NCI-H1436 treated with DMSO at 0.1 percent for 48 hours (cell line): Measurements from ENCODE around the gene NOTCH1.

ENCODE experiments used
- DNase-seq: peaks from one replicate; lab custom pipeline; 2025; lab: John Stamatoyannopoulos, UW

Gene NOTCH1

DNA sequence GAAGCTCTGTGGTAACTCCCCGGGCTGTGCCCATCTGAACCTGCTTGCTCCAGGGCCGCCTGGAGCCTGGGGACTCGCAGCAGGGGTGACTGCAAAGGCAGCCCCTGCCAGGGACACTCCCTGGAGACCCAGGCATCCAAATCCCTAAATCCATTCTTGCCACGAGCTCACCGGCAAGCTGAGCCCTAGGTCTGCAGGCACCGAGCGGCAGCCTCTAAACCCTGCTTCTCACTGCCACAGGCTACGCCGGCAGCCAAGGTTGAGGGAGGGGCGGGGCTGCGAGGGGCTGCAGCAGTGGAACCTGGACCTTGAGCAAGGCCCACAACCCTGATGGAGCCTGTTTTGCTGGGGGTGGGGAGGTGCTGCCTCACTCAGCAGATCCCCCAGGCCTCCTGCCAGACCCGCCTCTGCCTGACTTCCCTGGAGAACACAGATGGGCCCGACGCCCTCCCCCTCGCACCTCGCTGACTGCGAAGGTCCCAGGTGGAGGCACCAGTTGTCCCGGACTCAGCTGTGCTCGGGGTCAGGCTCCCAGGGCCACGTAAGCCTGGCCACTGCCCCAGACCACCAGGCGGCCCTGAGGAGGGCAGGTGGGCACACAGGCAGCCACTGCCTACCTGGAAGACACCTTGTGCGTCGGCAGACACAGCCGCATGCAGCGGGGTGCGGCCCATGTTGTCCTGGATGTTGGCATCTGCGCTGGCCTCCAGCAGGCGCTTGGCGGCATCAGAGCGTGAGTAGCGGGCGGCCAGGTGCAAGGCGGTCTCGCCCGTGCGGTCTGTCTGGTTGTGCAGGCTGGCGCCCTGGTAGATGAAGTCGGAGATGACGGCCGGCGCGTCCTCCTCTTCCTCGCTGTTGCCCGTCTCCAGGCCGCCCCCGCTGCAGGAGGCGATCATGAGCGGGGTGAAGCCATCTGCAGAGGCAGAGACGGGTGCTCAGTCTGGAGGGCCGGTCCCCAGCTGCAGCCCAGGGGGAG lies 45.6 kb downstream of the NOTCH1 start:
- DNase-seq, result no peak

DNA sequence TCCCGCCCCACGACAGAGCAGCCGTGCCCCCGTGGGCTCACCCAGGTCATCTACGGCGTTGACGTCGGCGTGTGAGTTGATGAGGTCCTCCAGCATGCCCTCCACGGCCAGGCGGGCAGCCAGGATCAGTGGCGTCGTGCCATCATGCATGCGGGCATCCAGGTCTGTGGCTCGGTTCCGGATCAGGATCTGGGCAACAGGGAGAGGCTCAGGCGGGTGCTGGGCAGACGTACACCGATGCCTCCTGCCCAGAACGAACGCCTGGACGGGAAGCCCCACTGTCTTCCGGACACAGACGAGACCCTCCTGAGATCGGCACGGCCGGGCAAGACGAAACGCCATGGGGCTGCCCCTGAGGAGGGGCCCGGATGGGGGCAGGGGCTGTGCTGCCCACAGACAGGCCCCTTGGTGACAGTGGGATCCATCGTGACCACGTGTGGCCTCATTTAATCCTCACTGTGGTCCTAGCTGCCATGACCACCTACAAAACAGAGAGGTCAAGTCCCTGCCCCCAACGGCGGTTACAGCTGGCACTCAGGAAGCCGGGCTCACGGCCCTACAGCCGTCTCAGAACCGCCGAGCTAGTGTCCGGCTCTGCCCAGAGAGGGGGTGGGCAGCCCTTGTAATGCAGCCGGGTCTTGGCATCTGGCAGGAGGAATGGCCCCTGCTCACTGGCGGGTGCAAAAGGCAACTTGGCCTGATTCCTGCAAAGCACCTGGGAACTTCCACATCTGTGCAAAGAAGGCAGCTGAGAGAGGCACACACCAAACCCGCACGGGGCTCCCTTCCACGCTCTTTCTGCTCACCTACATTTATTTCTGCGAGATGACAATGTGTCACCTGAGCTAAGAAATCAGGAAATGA lies 46.5 kb downstream of the NOTCH1 start:
- no peak for DNase-seq

DNA sequence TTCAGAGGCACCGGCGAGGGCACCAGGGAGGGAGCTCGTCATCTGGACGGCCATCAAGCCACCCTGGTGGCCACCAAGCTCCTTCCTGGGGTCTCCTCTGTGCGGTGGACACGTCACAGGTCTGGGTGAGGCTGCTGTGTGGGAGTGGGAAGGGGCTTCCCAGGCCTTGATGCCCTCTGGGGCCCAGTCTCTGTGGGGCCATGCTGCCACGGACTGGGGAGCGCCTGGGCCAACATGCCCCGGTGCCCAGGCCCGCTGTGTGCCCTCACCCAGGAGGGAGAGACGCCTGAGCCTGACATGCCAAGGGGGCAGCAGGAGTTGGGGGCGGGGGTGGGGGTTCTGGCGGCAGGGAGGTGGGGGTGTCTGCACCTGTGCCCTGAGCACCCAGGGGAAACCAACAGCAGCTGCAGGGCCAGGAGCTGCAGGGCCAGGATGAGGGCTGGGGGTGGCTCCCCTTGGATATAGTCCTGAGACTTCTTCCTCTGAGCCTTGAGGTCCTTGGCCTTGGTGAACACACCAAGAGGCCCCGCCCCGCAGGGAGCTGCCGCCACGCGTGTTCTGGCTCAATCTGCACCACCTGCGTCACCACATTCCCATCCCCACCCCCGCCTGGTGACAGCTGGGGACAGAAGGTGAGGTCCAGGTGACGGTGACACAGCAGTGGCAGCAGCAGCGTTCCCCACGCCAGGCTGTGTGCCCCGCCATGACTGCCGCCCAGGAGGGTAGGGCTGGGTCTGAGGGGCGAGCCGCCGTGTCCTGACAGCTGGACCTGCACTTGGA lies 47.7 kb downstream of the NOTCH1 start:
- DNase-seq, result no peak

DNA sequence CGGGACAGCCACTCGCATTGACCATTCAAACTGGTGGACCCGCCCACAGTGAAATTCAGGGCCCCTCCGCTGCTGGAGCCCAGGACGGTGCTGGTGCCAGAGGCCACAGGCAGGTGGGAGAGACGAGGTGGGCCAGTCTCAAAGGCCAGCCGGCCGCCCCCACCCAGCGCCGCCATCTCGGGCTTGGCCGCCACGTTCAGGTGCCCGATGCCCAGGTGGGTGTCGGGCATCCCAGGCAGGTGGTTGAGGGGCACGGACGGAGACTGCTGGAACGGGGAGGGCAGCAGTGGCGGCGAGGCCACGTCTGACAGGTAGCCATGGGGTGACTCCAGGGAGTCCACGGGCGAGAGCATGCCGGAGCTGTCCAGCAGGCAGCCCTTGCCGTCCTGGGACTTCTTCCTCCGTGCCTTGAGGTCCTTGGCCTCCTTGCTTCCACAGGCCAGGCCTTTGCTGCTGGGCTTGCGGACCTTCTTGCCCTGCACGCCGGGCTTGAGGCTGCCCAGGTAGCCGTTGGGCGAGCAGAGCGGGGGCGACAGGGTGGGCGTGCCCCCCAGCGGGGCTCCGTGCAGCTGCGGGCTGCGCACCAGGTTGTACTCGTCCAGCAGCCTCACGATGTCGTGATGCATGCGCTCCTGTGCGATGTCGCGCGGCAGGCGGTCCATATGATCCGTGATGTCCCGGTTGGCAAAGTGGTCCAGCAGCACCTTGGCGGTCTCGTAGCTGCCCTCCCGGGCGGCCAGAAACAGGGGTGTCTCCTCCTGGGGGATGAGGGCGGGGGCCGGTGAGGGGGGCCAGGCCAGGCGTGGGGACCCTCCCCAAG lies 48.8 kb downstream of the NOTCH1 start:
- no peak for DNase-seq

DNA sequence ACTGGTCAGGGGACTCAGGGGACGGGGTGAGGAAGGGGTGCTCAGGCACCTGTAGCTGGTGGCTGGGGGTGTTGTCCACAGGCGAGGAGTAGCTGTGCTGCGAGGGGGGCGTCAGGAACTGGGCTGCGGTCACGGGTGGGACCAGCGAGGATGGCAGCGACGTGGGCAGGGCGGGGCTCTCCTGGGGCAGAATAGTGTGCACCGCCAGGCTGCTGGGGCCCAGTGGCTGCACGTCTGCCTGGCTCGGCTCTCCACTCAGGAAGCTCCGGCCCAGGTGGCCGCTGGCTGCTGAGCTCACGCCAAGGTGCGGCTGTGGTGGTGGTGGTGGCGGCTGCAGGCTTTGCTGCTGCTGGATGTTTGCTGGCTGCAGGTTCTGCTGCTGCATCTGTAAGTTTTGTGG lies 49.7 kb downstream of the NOTCH1 start:
- DNase-seq, result no peak

DNA sequence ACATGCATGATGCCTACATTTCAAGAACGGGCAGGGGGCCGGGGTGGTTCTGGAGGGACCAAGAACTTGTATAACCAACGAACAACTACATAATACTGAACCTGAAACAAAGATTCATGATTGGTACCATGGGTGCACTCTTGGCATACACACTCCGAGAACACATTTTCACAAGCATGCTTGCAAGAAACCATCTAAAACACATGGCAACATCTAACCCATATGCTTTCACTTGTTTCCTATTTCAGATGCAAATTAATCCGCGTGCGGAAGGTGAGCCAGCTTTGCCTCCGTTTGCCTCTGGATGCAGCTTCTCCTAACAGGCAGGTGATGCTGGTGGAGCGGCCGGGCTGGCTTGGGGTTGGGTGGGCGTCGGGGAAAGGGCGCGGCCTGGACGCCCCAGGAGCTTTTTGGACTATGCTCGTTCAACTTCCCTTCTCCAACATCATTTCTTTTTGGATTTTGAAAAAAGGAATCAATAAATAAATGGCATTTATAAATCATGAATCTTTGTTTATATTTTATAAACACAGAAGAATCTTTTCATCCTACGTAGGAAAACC lies 50.5 kb downstream of the NOTCH1 start:
- no peak for DNase-seq

DNA sequence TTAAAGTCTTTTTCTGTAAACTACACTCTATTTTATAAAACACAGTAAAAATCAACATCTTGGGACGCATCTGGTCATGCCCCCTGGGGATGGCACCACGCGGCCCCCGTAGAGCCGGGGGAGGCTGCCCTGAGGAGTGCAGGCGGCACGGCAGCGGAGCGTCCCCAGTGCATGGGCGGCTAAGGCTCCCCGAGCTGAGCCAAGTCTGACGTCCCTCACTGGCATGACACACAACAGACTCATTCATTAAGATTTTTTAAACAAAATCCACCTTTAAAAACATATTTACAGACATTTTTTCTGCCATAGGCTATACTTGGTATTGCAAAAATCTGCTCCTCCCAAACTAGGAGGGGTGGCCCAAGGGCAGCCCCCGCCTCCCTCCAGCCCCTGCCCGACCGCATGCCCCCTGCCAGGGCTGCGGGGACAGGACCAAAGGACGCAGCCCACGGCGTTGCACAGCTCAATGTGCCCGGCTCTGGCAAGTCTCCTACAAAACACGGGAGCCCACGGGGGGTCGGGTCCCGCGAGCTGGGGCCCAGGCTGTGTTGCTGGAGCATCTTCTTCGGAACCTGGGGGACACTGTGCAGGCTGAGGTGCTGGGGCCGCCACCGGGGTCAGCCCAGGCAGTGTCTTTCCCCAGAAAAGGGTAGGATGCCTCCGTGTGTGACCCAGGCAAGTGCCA lies 51.2 kb downstream of the NOTCH1 start:
- no peak for DNase-seq

DNA sequence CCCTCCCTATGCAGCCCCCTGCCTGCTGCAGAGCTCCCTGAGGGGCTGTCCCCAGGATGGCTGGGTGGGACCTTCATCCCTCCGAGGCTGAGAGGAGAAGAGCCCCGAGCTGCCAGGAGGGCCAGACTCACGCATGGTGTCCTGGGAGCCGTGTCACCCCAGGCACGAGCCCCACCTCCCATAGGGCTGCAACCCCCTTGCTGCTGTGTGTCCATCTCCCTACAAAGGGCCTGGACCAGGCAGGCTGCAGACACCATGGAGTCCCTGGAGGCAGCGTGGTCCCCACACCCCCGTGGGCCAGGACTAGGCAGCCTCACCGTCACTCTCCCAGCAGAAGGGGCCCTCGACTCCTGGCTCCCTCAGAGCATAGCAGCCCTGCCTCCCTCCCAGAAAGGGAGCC lies 51.8 kb downstream of the NOTCH1 start:
- DNase-seq, result no peak

DNA sequence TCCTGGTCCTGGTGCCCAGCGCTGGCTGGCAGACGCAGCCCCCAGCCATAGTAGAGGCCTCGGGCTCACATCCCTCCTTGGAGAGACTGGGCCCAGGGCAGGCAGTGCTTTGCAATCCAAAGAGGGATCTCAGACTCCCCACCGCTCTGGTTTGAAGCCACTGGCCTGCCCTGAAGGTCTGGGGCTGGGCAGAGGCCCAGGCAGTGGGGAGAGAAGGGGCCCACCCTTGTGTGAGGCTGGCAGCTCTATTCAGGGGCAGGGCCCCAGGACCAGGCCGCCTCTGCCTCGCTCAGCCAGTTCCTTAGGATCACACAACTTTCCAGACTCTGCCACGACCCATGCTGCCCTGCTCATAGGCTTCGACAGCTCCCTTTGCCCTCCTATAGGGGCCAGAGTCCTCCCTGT lies 52.3 kb downstream of the NOTCH1 start:
- no peak for DNase-seq

DNA sequence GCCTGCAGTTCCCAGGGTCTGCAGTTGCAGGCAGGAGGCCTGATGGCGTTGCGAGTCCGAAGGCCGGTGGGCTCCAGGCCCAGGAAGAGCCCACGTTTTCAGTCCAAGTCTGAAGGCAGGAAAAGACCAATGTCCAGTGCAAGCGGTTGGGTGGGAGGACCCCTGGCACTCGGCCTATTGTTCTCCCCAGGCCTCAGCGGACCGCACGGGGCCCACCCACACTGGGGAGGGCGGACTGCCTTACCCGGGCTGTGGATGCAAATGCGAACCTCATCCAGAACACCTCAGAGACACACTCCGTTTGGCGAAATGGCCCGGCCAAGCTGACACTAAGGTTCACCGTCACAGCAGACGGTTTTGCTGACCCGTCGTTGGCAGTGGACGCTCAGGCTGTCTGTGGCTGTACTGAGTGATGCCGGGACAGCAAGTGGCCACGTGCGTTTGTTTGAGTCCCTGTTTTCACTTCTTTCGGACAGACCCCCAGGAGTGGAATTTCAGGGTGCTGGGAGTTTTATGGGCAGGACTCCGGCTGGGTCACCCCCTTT lies 52.8 kb downstream of the NOTCH1 start:
- no peak for DNase-seq

DNA sequence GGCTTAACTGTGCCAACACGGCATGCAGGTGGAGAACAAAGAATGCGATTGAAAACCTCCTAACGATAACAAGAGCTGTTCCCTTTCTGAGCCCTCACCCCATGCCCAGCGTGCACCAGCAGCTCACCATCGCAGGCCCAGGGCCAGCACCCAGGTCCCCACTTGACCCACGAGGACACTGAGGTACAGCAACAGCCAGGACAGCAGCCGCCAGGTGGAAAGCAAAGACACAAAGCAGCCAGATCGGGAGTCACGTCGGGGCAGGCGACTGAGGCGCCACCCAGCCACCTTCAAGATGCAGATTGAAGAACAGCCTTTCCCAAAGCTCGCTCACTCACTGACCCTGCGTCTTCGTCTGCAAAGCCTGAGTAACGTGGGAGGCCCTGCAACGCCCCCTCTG lies 56.1 kb downstream of the NOTCH1 start:
- DNase-seq, result no peak

DNA sequence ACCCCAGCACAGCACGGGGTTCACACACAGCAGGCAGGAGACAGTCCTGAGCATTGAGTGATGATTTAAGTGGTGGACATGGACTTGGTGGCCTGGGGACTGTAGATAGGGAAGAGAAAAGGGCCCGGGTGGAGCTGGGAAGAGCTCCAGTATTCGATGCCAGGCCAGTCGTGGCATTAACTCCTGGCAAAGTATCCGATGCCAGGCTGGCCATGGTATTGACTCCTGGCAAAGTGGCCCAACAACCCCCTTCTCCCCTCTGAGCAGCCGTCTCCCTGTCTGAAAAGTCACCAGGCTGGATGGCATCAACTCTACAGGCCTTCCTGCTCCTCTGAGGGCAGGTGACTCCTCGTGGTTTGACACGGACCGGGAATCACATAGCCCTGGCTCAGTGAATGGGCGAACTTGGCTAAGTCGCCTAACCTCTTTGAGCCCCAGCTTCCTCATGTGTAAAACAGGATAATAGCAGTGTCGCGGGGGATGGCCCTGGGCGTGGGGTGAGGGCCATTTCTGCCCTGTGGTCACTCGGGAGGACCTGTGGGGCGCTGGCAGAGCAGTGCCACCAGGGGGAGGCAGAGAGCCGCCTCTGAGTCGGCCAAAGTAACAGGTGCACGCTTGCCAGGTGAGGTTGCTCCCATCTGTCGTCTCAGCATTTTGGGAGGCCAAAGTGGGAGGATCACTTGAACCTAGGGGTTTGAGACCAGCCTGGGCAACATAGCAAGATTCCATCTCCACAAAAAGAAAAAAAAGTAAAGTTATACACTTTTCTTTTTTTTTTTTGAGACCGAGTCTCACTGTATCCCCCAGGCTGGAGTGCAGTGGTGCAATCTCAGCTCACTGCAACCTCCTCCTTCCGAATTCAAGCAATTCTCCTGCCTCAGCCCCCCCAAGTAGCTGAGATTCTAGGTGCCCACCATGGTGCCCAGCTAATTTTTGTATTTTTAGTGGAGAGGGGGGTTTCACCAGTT lies 57.3 kb downstream of the NOTCH1 start:
- no peak for DNase-seq

DNA sequence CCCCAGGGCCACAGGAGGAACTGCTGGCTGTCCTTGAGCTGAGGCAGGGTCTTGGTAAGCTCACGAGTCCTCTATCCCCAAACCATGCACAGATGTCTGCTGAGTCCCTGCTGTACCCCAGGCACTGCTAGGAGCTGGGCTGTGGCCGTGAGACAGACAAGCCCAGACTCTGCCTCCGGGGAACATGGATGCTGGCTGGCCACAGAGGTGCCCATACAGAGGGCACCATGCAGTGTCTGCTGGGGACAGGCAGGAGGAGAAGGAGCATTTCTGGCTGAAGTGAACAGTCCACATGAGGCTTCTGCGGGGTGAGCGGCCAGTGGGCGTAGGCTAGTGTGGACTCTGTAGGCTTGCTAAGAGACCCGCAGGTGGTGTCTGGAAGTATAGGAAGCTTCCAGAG lies 58.2 kb downstream of the NOTCH1 start:
- no peak for DNase-seq

DNA sequence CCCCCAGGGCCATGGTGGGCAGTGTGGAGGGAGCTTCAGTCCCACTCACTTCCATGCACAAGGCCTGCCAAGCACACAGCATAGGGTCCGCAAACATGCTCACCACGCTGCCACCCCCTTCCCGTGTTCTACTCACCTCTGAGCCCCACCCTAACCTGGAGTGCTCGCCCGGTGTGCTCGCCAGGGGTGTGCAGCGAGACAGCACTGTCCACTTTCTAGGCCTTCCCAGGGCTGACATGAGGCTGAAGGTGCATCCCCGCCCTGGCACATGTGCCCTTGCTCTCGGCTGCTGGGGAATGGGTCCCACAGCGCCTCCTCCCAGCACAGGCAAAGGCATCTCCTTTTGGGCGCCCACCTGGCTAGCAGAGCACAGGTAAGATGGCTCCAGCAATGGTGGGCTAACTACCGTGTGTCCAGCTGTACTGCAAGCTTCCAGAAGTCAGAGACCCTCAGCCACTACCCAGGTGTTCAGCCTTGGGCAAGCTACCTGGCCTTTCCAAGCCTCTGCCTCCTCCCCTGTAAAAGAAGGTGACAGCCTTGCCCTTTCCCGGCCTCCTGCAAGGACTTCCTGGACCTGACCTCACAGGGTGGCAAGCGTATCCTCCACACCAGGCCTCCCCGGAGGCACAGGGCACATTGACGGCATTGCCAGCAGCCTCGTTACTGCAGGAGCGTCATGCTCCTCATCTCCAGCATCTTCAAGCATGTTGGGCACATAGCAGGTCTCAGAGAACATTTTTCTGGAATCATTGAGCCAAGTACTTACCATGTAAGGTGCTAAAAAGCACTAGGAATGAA lies 58.8 kb downstream of the NOTCH1 start:
- no peak for DNase-seq

DNA sequence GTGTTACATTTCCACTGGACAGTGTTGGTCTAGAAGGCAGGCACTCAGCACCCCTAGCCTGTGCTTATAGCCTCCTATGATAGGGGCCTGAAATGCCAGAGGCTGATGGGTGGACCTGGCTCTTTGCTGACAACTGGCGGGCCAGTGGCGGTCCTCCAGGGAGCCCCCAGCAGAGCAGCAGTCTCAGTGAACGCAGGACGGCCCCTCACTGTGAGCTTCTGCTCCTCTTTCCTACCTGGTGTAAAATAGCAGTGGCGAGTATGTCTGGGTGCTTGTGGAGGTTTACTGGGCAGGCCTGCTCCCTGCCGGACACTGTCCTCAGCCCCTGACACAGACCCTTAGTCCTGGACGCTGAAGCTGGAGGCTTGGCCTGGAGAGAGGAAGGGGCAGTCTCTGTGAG lies 59.7 kb downstream of the NOTCH1 start:
- no peak for DNase-seq

DNA sequence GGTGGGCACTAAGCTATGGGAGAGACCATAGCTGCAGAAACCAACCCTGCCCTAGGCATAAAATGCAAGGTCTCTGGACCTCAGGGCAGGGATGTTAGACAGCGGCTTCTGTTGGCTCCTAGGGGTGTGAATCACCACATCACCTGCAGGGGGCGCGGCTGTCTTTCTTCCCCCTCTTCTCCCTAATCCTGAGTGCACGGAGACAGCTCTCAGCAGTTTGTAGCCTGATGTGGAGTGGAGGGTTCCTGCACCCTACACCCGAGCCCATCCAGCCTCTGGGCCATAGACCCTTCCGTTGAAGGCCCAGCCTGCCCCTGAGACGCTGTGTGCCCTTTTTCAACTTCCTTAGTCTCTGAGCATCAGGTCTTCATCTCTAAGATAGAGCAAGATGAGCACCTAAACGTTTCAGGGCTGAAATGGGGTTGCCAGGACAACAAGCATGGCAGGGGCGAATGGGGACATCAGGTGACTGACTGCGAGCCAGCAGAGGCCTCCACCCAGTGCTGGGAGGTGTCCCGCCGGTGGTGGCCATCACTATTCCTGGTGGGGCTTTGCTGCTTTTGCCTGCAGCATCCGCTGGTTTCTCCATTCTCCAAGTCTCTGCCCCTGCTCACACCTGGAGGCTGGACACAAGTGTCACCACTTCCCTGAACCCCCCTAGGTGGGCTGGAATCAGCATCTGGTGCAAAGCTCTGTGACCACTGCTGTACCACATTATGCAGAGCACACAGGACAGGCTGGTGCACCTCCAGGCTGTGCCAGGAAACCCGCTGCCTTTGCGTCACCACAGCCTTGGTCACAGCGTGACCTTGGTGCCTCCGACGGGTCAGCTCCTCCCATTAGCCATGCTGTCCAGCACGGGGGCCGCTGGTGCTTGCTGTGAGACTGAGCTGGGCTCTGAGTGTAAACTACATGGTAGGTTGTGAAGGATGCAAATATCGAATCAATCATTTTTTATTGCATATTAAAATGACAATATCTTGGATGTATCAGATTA lies 60.5 kb downstream of the NOTCH1 start:
- no peak for DNase-seq
